SK-N-MC (cell line): ENCODE results near the gene MAML1.

Experiments
- EZH2 ChIP-seq: fragments of 200-600 bp; sonication (generic); IDR thresholded peaks from one replicate; pipeline ENCODE4 v1.6.1; 2017; ENCODE audit warnings: antibody characterized with exemption
- POLR2AphosphoS5 ChIP-seq: IDR thresholded peaks from 2 replicates; pipeline ENCODE4 v1.6.1; 2012; ENCODE audit warnings: mild to moderate bottlenecking, low read depth, low read length, borderline replicate concordance

- TF ChIP-seq POLR2AphosphoS5 (peak; percentile 19; the same call in 1 of the 2 replicates), EZH2 (no peak)
Measured at GRCh38 chr5:179821298-179822058, 88.9 kb downstream of the MAML1 start.
